H1 (cell line): ENCODE measurements around the gene ADAT3.

Experiments
- CREB1 ChIP-seq: IDR thresholded peaks from 2 replicates; pipeline ENCODE4 v1.6.1; 2012; ENCODE audit warnings: inconsistent platforms
- CTCF ChIP-seq, 3 experiments: IDR thresholded peaks; 1 replicate in 2 of 3; 2 replicates in 1 of 3; pipeline versions ENCODE4 v1.5.1 to v1.6.1; 2011; ENCODE audit warnings: low read length in 3 of 3, mild to moderate bottlenecking in 3 of 3, inconsistent platforms in 2 of 3, low read depth in 1 of 3, moderate library complexity in 1 of 3; ENCODE audit not compliant: insufficient read depth in 1 of 3; ENCODE audit errors: control extremely low read depth in 1 of 3
- GABPA ChIP-seq: IDR thresholded peaks from 2 replicates; pipeline ENCODE4 v1.6.1; 2011; ENCODE audit warnings: mild to moderate bottlenecking, low read length, moderate library complexity, borderline replicate concordance; ENCODE audit not compliant: insufficient read depth
- NRF1 ChIP-seq: IDR thresholded peaks from 2 replicates; pipeline ENCODE4 v1.6.1; 2011; ENCODE audit warnings: mild to moderate bottlenecking, low read depth, low read length, improper control_type of control experiment
- POLR2A ChIP-seq, 2 experiments: IDR thresholded peaks; 1 replicate in 1 of 2; 2 replicates in 1 of 2; pipeline ENCODE4 v1.6.1; 2011; ENCODE audit warnings: low read depth in 2 of 2, low read length in 2 of 2, mild to moderate bottlenecking in 2 of 2; ENCODE audit errors: control extremely low read depth in 1 of 2
- USF2 ChIP-seq: IDR thresholded peaks from 2 replicates; pipeline ENCODE4 v1.6.1; 2011; ENCODE audit warnings: low read length, improper control_type of control experiment

GRCh38 chr19:1942934-1943555 lies 37.8 kb downstream of the ADAT3 start:
- no peak for TF ChIP-seq CREB1
- no peak for TF ChIP-seq USF2
- no peak for TF ChIP-seq CTCF (IDR thresholded peaks at IDR 0.05; ENCODE audit: control extremely low read depth in 1 of 3, insufficient read depth in 1 of 3, low read depth in 1 of 3, low read length in 3 of 3)
- no peak for TF ChIP-seq GABPA
- TF ChIP-seq POLR2A (IDR thresholded peaks at IDR 0.05; ENCODE audit: control extremely low read depth in 1 of 2, low read depth in 2 of 2, low read length in 2 of 2), result no peak
- TF ChIP-seq NRF1, result no peak
